ENCODE measurements around the gene MFAP3. TPM values are rescaled to one million over a fixed set of nuclear protein-coding genes. Genes with fewer than 3 reads are reported as not detected.

Gene MFAP3
- total RNA-seq, 1 experiment from 2014 or later, result 18.5 TPM

DNA sequence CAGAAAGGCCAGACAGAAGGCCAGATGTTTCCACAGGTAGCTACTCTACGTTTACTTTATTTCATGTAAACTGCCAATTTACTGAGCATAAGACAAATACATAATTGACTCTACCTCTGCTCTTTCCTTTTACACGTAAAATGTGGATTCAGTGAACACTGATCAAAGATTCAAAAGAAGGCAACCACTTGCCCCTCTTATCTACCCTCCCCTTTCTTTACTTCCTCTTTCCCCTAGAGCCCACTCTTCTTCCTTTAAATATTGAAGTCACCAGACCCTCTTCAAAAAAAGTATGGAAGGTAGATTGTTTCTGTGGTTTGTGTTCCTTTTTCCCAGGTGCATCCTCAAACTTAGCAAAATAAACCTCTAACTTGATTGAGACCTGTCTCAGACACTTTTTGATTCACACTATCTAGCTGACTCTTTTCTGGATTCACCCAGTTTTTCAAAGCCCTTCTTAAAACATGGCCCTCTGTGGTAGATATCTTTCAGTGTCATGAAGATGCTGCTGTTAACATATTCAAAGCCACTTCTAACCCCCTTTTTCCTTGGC lies 6.8 kb upstream of the MFAP3 start:
- Histone ChIP-seq H3K4me2 (ENCODE audit: low read length) (no peak overlapping the region), H3K36me3 (ENCODE audit: control insufficient read depth in 1 of 2, insufficient read depth in 2 of 2, low read length in 2 of 2) (no peaks in the 10 kb centered on the region), H2AFZ (ENCODE audit: low read depth, low read length, poor library complexity, severe bottlenecking) (no peak overlapping the region), H4K20me1 (ENCODE audit: insufficient read depth) (no peaks in the 10 kb centered on the region), H3K9ac (ENCODE audit: low read length) (no peak overlapping the region), H3K9me3 (ENCODE audit: control insufficient read depth in 1 of 2, insufficient read depth in 1 of 2, low read depth in 1 of 2, low read length in 2 of 2) (no peaks in the 10 kb centered on the region), H3K27me3 (ENCODE audit: insufficient read depth, low read length) (no peaks in the 10 kb centered on the region), H3K4me1 (ENCODE audit: control insufficient read depth in 1 of 2, insufficient read depth in 2 of 2, low read length in 2 of 2) (no peaks in the 10 kb centered on the region), H3K27ac (ENCODE audit: low read depth, low read length) (no peak overlapping the region), H3K9me2 (ENCODE audit: insufficient read depth) (no peaks in the 10 kb centered on the region), H3K4me3 (replicated peaks in 1 of 2; ENCODE audit: low read depth in 1 of 2, low read length in 2 of 2) (no peak overlapping the region), H3K79me2 (ENCODE audit: insufficient read depth, low read length) (no peaks in the 10 kb centered on the region)
- no peak for TF ChIP-seq EZH2phosphoT487 (IDR thresholded peaks at IDR 0.05; ENCODE audit: borderline replicate concordance)
- TF ChIP-seq EZH2 (IDR thresholded peaks at IDR 0.05), result no peak
- TF ChIP-seq SRF (IDR thresholded peaks at IDR 0.05; ENCODE audit: low read depth), result no peak
- TF ChIP-seq SP1 (IDR thresholded peaks at IDR 0.05; ENCODE audit: low read depth), result no peak
- TF ChIP-seq, protein P1, sequence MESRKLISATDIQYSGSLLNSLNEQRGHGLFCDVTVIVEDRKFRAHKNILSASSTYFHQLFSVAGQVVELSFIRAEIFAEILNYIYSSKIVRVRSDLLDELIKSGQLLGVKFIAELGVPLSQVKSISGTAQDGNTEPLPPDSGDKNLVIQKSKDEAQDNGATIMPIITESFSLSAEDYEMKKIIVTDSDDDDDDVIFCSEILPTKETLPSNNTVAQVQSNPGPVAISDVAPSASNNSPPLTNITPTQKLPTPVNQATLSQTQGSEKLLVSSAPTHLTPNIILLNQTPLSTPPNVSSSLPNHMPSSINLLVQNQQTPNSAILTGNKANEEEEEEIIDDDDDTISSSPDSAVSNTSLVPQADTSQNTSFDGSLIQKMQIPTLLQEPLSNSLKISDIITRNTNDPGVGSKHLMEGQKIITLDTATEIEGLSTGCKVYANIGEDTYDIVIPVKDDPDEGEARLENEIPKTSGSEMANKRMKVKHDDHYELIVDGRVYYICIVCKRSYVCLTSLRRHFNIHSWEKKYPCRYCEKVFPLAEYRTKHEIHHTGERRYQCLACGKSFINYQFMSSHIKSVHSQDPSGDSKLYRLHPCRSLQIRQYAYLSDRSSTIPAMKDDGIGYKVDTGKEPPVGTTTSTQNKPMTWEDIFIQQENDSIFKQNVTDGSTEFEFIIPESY (IDR thresholded peaks at IDR 0.05; ENCODE audit: extremely low read depth, insufficient replicate concordance, low read length), result no peak
- TF ChIP-seq SIN3A (IDR thresholded peaks at IDR 0.05; ENCODE audit: low read depth), result no peak
- no peak for TF ChIP-seq ZNF274 (IDR thresholded peaks at IDR 0.05; ENCODE audit: low read depth, low read length)
- TF ChIP-seq ELF1 (IDR thresholded peaks at IDR 0.05; ENCODE audit: borderline replicate concordance, low read depth), result no peak
- TF ChIP-seq POLR2AphosphoS5 (IDR thresholded peaks at IDR 0.05; ENCODE audit: low read depth, low read length), result no peak
- TF ChIP-seq, protein P2, sequence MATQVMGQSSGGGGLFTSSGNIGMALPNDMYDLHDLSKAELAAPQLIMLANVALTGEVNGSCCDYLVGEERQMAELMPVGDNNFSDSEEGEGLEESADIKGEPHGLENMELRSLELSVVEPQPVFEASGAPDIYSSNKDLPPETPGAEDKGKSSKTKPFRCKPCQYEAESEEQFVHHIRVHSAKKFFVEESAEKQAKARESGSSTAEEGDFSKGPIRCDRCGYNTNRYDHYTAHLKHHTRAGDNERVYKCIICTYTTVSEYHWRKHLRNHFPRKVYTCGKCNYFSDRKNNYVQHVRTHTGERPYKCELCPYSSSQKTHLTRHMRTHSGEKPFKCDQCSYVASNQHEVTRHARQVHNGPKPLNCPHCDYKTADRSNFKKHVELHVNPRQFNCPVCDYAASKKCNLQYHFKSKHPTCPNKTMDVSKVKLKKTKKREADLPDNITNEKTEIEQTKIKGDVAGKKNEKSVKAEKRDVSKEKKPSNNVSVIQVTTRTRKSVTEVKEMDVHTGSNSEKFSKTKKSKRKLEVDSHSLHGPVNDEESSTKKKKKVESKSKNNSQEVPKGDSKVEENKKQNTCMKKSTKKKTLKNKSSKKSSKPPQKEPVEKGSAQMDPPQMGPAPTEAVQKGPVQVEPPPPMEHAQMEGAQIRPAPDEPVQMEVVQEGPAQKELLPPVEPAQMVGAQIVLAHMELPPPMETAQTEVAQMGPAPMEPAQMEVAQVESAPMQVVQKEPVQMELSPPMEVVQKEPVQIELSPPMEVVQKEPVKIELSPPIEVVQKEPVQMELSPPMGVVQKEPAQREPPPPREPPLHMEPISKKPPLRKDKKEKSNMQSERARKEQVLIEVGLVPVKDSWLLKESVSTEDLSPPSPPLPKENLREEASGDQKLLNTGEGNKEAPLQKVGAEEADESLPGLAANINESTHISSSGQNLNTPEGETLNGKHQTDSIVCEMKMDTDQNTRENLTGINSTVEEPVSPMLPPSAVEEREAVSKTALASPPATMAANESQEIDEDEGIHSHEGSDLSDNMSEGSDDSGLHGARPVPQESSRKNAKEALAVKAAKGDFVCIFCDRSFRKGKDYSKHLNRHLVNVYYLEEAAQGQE (IDR thresholded peaks at IDR 0.05; ENCODE audit: low read depth), result no peak
- no peak for TF ChIP-seq YY1 (IDR thresholded peaks at IDR 0.05; ENCODE audit: extremely low read depth, insufficient replicate concordance, low read depth, low read length)
- POLR2A ChIA-PET, result no interaction called here
- ATAC-seq (no peak), DNase-seq (ENCODE audit: low read depth, low spot score) (no peak)
- intact Hi-C loops (cut with micrococcal nuclease), result no loop called here
- CTCF ChIA-PET, result no interaction called here
- no TSS peak for BruUV-seq (replicated peaks)
- RAD21 ChIA-PET (ENCODE audit: low non-redundant PET in 1 of 2, low total read pairs in 2 of 2, uncharacterized antibody in 2 of 2, unreplicated experiment in 2 of 2), result no interaction called here
